Esophagus squamous epithelium (tissue), 5 donors: ENCODE results near the gene CSF1R. TPM values are rescaled to one million over a fixed set of nuclear protein-coding genes. Genes with fewer than 3 reads are reported as not detected.

ENCODE experiments used
- DNase-seq: peaks from one replicate; lab custom pipeline; 2025; lab: John Stamatoyannopoulos, UW
- H3K27ac ChIP-seq, 4 donors: fragments of 200-600 bp; sonication (generic); one replicate each; pipeline ENCODE4 v1.5.1; 2016 to 2019; ENCODE audit warnings: mild to moderate bottlenecking in 1 of 4
- H3K27me3 ChIP-seq, 4 donors: fragments of 200-600 bp; sonication (generic); 1 replicate in 3 of 4; 2 replicates in 1 of 4; pipeline versions ENCODE4 v1.5.1 to v1.6.0; 2017 to 2021; ENCODE audit warnings: antibody characterized with exemption in 1 of 4
- H3K36me3 ChIP-seq, 3 donors: fragments of 200-600 bp; sonication (generic); one replicate each; pipeline ENCODE4 v1.5.1; 2016 to 2019
- H3K4me1 ChIP-seq, 3 donors: fragments of 200-600 bp; sonication (generic); one replicate each; pipeline ENCODE4 v1.5.1; 2017 to 2019
- H3K4me3 ChIP-seq, 4 donors: fragments of 200-600 bp; sonication (generic); 1 replicate in 3 of 4; 2 replicates in 1 of 4; pipeline ENCODE4 v1.5.1; 2016 to 2019; ENCODE audit warnings: mild to moderate bottlenecking in 2 of 4, moderate library complexity in 1 of 4
- H3K9me3 ChIP-seq, 3 donors: fragments of 200-600 bp; sonication (generic); one replicate each; pipeline ENCODE4 v1.5.1; 2016 to 2019
- POLR2A ChIP-seq, 4 donors: fragments of 450-650 bp; IDR thresholded peaks; one replicate each; pipeline ENCODE4 v1.6.1; 2017; ENCODE audit warnings: antibody characterized with exemption in 4 of 4, mild to moderate bottlenecking in 4 of 4, moderate library complexity in 3 of 4
- WGBS, 2 donors: methylation state at CpG; one replicate each; pipeline ENCODE4 v1.1.5; 2018; 5-methylcytosine and 5-hydroxymethylcytosine counted together
- intact Hi-C: fragments of 100-400 bp; cut with DNase I; formaldehyde crosslinking; loops from one replicate; pipeline ENCODE4 v1.15.0; 2022
- total RNA-seq, 4 donors: library from RNA; depleted of rRNA; stranded (reverse); fragments of >200 nt; gene quantifications; one replicate each; pipeline ENCODE4 v1.1.0, GENCODE V29; 2016
- TF ChIP-seq, protein P1 (sequence below), 6 experiments: fragments of 450-650 bp in 4 of 6; fragments of 200-600 bp in 2 of 6; sonication (generic) in 2 of 6; IDR thresholded peaks; one replicate each; pipeline ENCODE4 v1.5.1; 2016 to 2019; ENCODE audit warnings: antibody characterized with exemption in 6 of 6, mild to moderate bottlenecking in 4 of 6, moderate library complexity in 4 of 6
- donor health status: DM: yes; HTN: yes; CAD: no.

CSF1R gene
- total RNA-seq, 4 donors from 2014 or later: 4.3 to 38.7 (median 15.1) TPM

GRCh38 chr5:150077060-150077459 is 9.3 kb downstream of the CSF1R start:
- Histone ChIP-seq H3K27ac (no peak overlapping the region), H3K4me1 (peaks cover 0 to 5% (median 0%) of the 10 kb centered on the region in 3 donors), H3K4me3 (no peak overlapping the region), H3K9me3 (no peaks in the 10 kb centered on the region), H3K27me3 (peaks cover 0 to 4% (median 0%) of the 10 kb centered on the region in 4 donors), H3K36me3 (no peaks in the 10 kb centered on the region)
- no peak for DNase-seq
- TF ChIP-seq, protein P1, sequence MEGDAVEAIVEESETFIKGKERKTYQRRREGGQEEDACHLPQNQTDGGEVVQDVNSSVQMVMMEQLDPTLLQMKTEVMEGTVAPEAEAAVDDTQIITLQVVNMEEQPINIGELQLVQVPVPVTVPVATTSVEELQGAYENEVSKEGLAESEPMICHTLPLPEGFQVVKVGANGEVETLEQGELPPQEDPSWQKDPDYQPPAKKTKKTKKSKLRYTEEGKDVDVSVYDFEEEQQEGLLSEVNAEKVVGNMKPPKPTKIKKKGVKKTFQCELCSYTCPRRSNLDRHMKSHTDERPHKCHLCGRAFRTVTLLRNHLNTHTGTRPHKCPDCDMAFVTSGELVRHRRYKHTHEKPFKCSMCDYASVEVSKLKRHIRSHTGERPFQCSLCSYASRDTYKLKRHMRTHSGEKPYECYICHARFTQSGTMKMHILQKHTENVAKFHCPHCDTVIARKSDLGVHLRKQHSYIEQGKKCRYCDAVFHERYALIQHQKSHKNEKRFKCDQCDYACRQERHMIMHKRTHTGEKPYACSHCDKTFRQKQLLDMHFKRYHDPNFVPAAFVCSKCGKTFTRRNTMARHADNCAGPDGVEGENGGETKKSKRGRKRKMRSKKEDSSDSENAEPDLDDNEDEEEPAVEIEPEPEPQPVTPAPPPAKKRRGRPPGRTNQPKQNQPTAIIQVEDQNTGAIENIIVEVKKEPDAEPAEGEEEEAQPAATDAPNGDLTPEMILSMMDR (IDR thresholded peaks at IDR 0.05): no peak
- TF ChIP-seq POLR2A (IDR thresholded peaks at IDR 0.05): no peak
- intact Hi-C loops: no loop called here
- WGBS, 2 donors: 74 to 84% methylated on average over 8 of the region's 8 CpGs

GRCh38 chr5:150075806-150076205 is 10.5 kb downstream of the CSF1R start:
- H3K27ac ChIP-seq: no peak overlapping the region
- H3K36me3 ChIP-seq: no peaks in the 10 kb centered on the region
- intact Hi-C loops: no loop called here
- no peak for DNase-seq
- H3K4me1 ChIP-seq: no peaks in the 10 kb centered on the region
- no peak overlapping the region for H3K4me3 ChIP-seq
- WGBS, 2 donors: 78% methylated on average over 4 of the region's 4 CpGs
- TF ChIP-seq, protein P1 (IDR thresholded peaks at IDR 0.05): no peak
- TF ChIP-seq POLR2A (IDR thresholded peaks at IDR 0.05): no peak
- H3K27me3 ChIP-seq: no peaks in the 10 kb centered on the region
- no peaks in the 10 kb centered on the region for H3K9me3 ChIP-seq

GRCh38 chr5:150075233-150075632 is 11.1 kb downstream of the CSF1R start:
- intact Hi-C loops: no loop called here
- no peak for DNase-seq
- 80 to 87% methylated on average over 4 of the region's 4 CpGs for WGBS, 2 donors

GRCh38 chr5:150073677-150074076 is 12.7 kb downstream of the CSF1R start:
- WGBS, 2 donors: 57 to 72% methylated on average over 3 of the region's 3 CpGs
- TF ChIP-seq, protein P1 (IDR thresholded peaks at IDR 0.05): no peak
- no peak for TF ChIP-seq POLR2A (IDR thresholded peaks at IDR 0.05)
- no peak for DNase-seq
- Histone ChIP-seq H3K9me3 (no peaks in the 10 kb centered on the region), H3K4me3 (no peak overlapping the region), H3K4me1 (no peaks in the 10 kb centered on the region), H3K27me3 (no peaks in the 10 kb centered on the region), H3K36me3 (no peaks in the 10 kb centered on the region), H3K27ac (no peak overlapping the region)
- intact Hi-C loops: no loop called here

More at GRCh38 chr5:150075233-150075632, 11.1 kb downstream of the CSF1R start:
- H3K36me3 ChIP-seq: no peaks in the 10 kb centered on the region
- H3K27me3 ChIP-seq: no peaks in the 10 kb centered on the region
- TF ChIP-seq POLR2A (IDR thresholded peaks at IDR 0.05): no peak
- TF ChIP-seq, protein P1 (IDR thresholded peaks at IDR 0.05): no peak
- no peaks in the 10 kb centered on the region for H3K4me1 ChIP-seq
- no peaks in the 10 kb centered on the region for H3K9me3 ChIP-seq
- H3K4me3 ChIP-seq: no peak overlapping the region
- H3K27ac ChIP-seq: no peak overlapping the region

DNA sequence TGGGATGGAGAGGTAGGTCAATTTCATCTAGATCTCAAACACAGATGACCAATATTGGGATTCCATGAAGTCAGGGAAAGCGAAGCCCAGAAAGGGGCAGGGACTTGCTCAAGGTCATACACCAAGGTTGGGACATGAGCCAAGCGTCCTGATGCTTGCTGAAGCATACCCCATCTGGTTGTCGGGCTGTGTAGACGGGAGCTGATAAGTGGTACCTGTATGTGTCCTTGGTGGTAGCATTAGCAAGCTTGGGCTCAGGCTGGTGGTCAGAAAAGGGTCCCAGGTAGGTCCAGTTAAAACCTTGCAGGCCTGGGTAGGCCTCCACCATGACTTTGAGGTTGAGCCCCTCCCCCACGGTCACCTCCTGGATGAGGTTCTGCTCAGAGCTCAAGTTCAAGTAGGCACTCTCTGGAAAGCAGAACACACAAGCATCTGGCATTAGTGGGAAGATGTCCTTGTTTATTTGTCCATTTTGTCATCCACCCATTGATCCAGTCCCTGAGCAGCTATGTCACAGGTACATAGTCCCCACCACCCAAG is 13.2 kb downstream of the CSF1R start:
- Histone ChIP-seq H3K36me3 (no peaks in the 10 kb centered on the region), H3K27ac (no peak overlapping the region), H3K9me3 (no peaks in the 10 kb centered on the region), H3K4me3 (no peak overlapping the region), H3K27me3 (no peaks in the 10 kb centered on the region), H3K4me1 (no peaks in the 10 kb centered on the region)
- TF ChIP-seq, protein P1 (IDR thresholded peaks at IDR 0.05): no peak
- no peak for TF ChIP-seq POLR2A (IDR thresholded peaks at IDR 0.05)
- 81 to 94% methylated on average over 3 to 5 of the region's 5 CpGs for WGBS, 2 donors
- no peak for DNase-seq
- intact Hi-C loops: no loop called here
